AG09319 (cell line): ENCODE measurements around the gene TUBGCP2.

Experiments used
- DNase-seq: peaks from one replicate; pipeline ENCODE4 v3.0.0-alpha.2; 2010; ENCODE audit warnings: low read depth; ENCODE audit errors: extremely low read depth
- TF ChIP-seq, protein P1 (sequence below): IDR thresholded peaks from 2 replicates; pipeline ENCODE4 v1.5.1; 2011; ENCODE audit warnings: low read depth, mild to moderate bottlenecking, inconsistent platforms, low read length, moderate library complexity

TUBGCP2 gene

DNA sequence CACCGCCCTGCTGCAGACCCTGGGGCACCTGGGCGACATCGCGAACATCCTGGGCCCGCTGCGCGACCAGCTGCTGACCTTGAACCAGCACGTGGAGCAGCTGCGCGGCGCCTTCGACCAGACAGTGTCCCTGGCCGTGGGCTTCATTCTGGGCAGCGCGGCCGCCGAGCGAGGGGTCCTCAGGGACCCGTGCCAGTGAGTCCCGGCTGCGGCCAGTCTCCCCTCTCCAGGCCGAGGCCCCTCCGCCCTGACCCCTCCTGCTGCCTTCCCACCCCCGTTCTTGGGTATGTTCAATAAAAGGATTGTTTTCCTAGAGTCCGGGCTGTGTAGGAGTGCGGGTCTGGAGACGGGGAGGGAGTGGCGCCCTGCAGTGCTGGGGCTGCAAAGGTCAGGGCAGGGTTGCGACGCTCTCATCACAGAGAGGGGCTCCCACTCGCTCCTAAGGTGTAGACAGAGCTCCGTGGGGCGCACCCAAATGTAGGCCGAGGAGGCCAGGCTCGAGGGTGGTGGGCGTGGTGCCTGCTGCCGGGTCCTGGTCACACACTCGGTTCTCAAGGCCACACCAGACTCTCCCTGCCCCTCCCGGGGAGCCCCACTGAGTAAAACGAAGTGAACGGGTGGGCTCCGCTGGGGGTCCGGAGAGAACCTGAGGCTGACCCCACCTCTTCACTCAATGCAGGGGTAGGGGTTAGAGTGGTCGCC lies 77.3 kb downstream of the TUBGCP2 start:
- TF ChIP-seq, protein P1, sequence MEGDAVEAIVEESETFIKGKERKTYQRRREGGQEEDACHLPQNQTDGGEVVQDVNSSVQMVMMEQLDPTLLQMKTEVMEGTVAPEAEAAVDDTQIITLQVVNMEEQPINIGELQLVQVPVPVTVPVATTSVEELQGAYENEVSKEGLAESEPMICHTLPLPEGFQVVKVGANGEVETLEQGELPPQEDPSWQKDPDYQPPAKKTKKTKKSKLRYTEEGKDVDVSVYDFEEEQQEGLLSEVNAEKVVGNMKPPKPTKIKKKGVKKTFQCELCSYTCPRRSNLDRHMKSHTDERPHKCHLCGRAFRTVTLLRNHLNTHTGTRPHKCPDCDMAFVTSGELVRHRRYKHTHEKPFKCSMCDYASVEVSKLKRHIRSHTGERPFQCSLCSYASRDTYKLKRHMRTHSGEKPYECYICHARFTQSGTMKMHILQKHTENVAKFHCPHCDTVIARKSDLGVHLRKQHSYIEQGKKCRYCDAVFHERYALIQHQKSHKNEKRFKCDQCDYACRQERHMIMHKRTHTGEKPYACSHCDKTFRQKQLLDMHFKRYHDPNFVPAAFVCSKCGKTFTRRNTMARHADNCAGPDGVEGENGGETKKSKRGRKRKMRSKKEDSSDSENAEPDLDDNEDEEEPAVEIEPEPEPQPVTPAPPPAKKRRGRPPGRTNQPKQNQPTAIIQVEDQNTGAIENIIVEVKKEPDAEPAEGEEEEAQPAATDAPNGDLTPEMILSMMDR, result no peak
- no peak for DNase-seq

DNA sequence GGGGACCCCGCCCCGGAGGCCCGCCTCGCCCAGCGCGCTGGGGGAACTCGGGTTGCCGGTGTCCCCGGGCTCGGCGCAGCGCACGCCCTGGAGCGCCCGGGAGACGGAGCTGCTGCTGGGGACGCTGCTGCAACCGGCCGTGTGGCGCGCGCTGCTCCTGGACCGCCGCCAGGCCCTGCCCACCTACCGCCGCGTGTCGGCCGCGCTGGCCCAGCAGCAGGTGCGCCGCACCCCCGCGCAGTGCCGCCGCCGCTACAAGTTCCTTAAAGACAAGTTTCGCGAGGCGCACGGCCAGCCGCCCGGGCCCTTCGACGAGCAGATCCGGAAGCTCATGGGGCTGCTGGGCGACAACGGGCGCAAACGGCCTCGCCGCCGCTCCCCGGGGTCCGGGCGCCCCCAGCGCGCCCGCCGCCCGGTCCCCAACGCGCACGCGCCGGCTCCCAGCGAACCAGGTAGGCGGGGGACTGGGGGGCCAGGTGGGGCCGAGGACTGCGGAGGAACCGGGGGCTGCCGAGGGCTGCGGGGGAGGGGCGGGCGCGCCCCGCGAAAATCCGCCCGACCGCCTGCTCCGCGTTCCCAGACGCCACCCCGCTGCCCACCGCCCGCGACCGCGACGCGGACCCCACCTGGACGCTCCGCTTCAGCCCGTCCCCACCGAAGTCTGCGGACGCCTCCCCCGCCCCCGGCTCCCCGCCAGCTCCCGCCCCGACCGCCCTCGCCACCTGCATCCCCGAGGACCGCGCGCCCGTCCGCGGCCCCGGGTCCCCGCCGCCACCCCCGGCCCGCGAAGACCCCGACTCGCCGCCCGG lies 78.1 kb downstream of the TUBGCP2 start:
- no peak for DNase-seq
- TF ChIP-seq, protein P1, result no peak

DNA sequence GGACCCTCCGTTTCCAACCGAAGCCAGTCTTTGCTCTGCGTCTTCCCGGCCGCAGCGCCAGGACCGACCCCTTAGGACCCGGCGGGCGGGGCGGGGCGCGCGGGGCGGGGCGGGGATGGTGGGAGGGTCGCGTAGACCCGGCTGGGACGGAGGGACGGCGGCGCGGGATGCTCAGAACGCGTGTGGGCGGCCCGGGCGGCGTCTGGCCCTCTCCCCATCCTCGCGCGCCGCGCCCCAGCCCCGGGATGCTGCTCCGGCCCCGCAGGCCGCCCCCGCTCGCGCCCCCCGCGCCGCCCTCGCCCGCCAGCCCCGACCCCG lies 78.7 kb downstream of the TUBGCP2 start, which contains the start of gene UTF1:
TSS of gene UTF1 (plus strand) at position 174 of the 318 bp plus-strand sequence. CDS start at position 246, 72 bp downstream.
- TF ChIP-seq, protein P1, result no peak
- no peak for DNase-seq

DNA sequence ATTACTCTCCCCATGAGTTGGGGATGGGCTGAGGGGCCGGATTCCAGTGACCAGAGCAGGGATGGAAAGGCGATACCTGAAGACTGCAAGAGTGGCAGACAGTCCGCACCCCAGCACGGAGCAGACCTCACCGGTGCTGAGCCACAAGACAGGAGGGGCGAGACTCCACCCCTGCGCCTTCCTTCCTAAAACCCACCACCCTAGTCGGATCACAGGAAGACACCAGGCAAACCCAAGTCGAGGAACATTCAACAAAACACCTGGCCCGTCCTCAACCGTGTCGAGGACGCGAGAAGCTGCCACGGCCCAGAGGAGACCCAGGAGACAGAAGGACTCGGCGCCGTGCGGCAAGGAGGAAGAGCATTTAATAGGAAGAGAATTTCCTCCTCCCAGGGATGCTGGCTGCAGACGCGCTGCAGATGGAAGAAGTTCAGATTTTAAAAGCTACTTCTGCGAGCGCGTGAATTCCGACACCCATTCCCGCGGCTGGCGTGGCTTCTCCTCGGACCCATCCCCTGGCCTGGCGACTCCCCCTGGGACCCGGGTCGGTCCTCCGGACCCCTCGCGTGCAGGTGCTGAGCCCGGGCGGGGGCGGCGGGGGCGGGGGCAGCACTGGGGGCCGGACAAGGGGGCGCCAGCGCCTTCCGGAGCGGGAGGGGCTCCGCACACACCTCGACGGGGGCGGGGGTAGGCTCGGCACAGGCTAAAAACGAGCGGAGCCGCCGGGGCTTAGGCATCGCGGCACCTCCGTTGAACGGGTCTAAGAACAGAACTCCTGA lies 79.2 kb downstream of the TUBGCP2 start:
- no peak for DNase-seq
- TF ChIP-seq, protein P1, result no peak
